NCI-H510A (cell line): ENCODE results near the gene RPL28.
"Not testable (repeated sequence)": the region's sequence is repeated elsewhere in the genome, so short reads cannot be mapped to it uniquely, and the experiment has no call there.

Source experiments
- DNase-seq: peaks from one replicate; lab custom pipeline; 2025; lab: John Stamatoyannopoulos, UW

The RPL28 gene

DNA sequence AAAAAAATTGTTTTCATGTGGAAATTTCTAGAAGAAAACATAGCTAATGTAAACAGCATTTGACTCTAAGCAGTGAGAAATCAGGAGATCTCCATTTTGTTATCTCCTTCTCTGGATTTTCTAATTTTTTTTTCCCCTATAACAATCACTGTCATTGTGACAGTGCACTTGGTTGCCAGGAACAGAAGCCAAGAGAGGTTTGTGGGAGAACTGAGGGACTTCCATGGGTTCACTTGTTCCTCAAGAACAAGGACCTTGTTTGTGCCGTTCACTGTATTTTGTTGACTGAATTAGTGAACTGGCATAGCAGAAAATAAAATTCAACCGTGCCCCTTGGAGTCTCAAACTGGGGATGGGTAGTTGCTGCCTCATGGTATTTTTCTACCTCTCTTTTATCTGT lies 40.3 kb downstream of the RPL28 start:
- no peak for DNase-seq

DNA sequence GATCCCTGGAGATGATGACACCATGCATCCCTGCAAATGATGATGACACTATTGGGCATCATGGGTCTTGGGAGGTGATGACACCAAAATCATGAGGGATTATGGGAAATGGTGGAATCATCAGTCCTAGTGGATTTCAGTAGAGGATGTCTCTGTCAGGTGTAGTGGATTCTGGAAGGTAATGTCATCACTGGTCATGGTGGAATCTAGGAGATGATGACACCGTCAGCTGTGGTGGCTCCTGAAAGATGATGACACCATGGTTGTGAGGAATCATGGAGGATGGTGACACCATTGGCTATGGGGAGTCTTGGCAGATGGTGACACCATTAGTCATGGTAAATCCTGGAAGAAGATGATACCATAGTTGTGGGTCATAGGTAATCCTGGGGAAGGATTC lies 45.5 kb downstream of the RPL28 start:
- DNase-seq, result no peak

DNA sequence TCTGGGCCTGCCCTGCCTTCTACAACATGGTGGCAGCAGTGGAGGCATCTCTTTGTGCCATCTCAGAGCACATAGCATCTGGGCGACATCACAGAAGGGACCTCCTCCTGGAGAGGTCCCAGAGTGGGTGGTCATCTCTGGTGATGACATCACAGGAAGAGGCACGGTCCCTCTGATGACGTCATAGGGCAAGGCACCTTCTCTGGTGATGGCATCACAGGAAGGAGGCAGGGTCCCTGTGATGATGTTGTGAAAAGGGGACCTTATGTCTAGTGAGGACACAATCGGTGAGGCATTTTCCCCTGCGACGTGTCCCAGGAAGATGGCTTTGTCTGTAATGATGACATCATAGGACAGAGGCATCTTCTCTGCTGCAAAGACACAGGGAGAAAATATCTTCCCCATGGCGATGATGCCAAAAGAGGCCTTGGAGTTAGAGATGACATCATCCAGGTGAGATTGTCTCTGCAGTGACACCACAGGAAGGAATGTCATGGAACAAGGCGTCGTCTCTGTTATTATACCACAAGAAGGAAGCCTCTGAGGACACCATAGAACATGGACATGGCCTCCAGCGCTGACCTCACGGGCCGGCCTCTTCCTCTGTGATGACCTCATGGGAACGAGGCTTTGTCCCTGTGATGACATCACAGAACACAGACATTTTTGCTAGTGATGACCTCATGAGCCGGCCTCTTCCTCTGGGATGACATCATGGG lies 46.7 kb downstream of the RPL28 start:
- no peak for DNase-seq

GRCh38 chr19:55433292-55433691 lies 47.6 kb downstream of the RPL28 start:
- DNase-seq, result no peak

DNA sequence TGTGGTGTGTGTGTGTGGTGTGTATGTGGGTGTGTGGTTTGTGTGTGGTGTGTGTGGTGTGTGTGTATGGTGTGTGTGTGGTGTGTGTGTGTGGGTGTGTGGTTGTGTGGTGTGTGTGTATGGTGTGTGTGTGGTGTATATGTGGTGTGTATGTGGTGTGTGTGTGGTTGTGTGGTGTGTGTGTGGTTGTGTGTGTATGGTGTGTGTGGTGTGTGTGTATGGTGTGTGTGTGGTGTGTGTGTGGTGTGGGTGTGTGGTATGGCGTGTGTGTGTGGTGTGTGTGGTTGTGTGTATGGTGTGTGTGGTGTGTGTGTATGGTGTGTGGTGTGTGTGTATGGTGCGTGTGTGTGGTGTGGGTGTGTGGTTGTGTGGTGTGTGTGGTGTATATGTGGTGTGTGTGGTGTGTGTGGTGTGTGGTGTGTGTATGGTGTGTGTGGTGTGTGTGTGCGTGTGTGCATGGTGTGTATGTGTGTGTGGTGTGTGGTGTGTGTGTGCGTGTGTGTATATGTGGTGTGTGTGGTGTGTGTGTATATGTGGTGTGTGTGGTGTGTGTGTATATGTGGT lies 48.7 kb downstream of the RPL28 start:
- DNase-seq, result no peak

- no peak for DNase-seq
These were observed 49.3 kb downstream of the RPL28 start for GRCh38 chr19:55435020-55435419.

- no peak for DNase-seq
These were observed 51.1 kb downstream of the RPL28 start for GRCh38 chr19:55436847-55437246.

DNA sequence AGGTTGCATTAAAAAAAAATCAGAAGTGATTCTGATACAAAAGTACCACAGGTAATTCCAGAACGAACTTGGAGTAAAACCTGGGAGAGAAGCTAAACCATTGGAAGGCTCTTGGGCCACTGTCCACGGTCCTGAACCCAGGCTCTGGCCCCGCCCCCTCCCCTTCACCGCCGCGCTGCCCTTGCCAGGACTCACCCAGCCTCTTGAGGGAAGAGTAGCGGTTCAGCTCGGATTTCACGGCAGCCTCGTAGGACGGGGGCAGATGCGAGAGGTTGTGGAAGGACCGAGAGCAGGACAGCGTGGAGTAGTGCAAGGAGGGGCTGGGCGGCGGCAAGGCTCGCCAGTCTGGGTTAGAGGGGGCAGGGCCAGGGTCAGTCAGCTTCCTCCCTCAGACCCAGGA lies 51.7 kb downstream of the RPL28 start:
- DNase-seq, result peak; percentile 33

DNA sequence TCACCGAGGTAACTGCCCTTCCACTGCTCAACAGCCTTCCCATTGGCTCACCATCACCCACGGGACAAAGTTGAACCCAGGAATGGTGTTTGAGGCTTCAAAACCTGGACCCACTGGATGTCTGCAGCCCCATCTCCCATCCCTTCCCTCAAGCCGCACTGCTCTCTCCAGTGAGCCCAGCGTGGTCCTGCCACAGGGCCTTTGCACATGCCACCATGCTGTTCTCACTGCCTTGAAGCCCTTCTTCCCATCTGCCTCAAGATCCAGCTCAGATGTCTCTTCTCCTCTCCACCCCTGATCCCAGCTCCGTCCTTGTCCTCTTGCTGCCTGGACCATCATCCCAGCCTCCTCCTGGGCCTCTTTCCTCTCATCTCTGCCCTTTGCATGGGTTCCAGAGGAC lies 53.3 kb downstream of the RPL28 start:
- no peak for DNase-seq

- no peak for DNase-seq
These were observed 54.8 kb downstream of the RPL28 start for GRCh38 chr19:55440411-55441105.

DNA sequence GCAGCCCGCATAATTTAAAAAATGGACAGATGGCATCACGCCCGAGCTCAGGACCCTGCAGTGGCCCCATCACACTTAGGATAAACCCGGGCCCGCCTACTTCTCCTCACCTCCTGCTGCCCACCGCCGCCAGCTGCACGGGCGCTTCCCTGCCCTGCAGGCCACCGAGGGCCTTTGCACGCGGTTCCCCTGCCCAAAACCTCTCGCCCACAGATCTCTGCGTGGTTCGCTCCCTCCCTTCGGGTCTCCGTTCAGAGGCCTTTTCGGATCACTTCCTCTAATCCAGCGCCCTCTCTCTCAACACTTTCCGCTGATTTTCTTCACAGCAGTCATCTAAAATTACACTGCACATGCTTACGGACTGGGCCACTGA lies 55.6 kb downstream of the RPL28 start:
- no peak for DNase-seq

GRCh38 chr19:55441692-55442321 lies 56.1 kb downstream of the RPL28 start:
- DNase-seq, result no peak

GRCh38 chr19:55442372-55442961 lies 56.7 kb downstream of the RPL28 start:
- no peak for DNase-seq

DNA sequence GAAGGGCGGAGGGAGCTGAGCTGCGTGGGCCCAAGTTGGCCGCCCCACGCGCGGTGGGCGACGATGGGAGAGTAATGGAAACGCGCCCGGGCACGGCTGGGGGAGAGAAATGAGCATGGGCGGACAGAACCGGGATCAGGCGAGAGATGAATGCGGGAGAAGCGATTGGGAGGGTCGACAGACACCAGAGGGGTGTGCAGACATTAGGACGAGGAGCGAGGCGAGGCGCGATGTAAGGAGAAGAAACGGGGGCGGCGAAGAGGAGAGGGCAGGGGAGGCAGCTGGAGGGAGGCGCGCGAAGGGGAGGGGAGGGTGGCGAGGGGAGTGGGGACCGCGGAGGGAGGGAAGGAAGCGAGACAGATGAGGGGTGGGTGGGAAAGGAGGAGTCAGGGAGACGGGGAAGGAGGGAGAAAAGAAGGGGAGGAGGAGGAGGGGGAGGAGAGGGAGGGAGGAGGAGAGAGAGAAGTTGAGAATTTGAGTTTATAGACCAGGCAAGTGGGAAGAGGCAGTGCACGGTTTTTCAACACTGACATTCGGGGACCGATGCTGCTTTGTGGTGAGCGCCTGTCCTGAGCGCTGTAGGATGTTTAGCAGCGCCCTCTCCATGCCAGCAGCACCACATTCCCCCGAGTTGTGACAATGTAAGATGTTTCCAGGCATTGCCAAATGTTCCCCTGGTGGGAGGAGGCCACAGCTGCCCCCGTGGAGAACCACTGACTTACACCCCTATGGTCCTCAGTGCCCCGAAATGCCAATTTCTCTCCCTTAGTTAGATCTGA lies 57.5 kb downstream of the RPL28 start, which contains the start of gene SHISA7:
SHISA7 (minus strand) TSS at position 256 of the 779 bp plus-strand sequence. CDS start 437 bp downstream, outside the sequence.
- no peak for DNase-seq

- DNase-seq, result no peak
These were observed 58.2 kb downstream of the RPL28 start for GRCh38 chr19:55443824-55444480.

- DNase-seq, result no peak
These were observed 58.9 kb downstream of the RPL28 start for GRCh38 chr19:55444646-55445045.

DNA sequence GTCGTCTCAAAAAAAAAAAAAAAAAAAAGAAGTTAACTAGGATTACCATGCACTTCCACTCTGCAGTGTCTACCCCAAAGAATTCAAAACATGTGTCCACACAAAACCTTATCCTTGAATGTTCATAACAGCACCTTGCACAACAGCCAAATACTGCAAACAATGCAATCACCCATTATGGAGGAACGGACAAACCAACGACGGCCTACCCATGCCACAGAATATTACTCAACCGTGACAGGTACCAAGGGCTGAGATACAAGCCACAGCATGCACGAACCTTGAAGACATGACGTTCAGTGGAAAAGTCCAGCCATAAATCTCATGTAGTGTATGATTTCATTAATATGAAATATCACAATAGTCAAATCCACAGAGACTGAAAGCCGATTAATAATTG lies 60.3 kb downstream of the RPL28 start:
- DNase-seq, result no peak

GRCh38 chr19:55447421-55448174 lies 61.9 kb downstream of the RPL28 start:
- no peak for DNase-seq

DNA sequence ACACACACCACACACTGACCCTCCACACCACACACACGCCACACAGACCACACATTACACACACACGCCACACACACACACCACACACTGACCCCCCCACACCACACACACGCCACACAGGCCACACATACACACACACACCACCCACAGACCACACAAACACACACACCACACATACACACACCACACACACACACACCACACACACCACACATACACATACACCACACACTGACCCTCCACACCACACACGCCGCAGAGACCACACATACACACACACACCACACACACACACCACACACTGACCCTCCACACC lies 62.4 kb downstream of the RPL28 start:
- DNase-seq, result not testable (repeated sequence)

DNA sequence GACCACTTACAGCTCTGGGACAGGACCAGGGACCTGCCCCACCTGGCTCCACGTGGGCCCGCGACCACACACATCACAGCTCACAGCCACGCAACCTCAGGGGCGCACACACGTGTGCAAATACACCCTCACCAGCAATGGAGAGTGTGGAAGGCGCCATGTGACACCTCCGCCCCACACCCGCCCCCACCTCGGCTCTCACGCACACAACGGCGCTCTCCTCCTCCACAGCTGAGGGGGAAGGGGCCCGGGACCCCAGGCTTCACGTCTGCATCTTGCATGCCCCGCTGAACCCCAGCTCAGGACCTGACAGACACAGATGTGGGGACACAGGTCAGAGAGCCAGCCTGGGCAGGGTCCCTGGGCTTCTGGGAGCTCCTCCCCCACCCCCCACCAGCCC lies 63.7 kb downstream of the RPL28 start:
- DNase-seq, result no peak
